IPS-15b (cell line): ENCODE measurements around the gene VNN1.
"Not testable (repeated sequence)": the region's sequence is repeated elsewhere in the genome, so short reads cannot be mapped to it uniquely, and the experiment has no call there.

ENCODE experiments used
- H3K27me3 ChIP-seq: one replicate; pipeline ENCODE4 v1.6.1; 2013; ENCODE audit warnings: low read length; ENCODE audit not compliant: control insufficient read depth, insufficient read depth
- H3K36me3 ChIP-seq: one replicate; pipeline ENCODE4 v1.6.1; 2013; ENCODE audit warnings: low read length; ENCODE audit not compliant: control insufficient read depth, insufficient read depth
- H3K4me1 ChIP-seq: one replicate; pipeline ENCODE4 v1.6.1; 2013; ENCODE audit warnings: mild to moderate bottlenecking, low read length; ENCODE audit not compliant: control insufficient read depth, insufficient read depth
- H3K4me3 ChIP-seq: one replicate; pipeline ENCODE4 v1.5.1; 2013; ENCODE audit warnings: low read depth, low read length
- H3K9ac ChIP-seq: one replicate; pipeline ENCODE4 v1.6.1; 2013; ENCODE audit warnings: low read depth, mild to moderate bottlenecking, low read length
- H3K9me3 ChIP-seq: one replicate; pipeline ENCODE4 v1.6.1; 2013; ENCODE audit warnings: mild to moderate bottlenecking, low read length; ENCODE audit not compliant: control insufficient read depth, insufficient read depth

The VNN1 gene

GRCh38 chr6:132635288-132635687 lies 78.6 kb downstream of the VNN1 start:
- H3K36me3 ChIP-seq, H3K27me3 ChIP-seq: not testable (repeated sequence)

GRCh38 chr6:132634796-132635195 lies 79.1 kb downstream of the VNN1 start:
- no peaks in the 10 kb centered on the region for H3K4me1 ChIP-seq
- no peaks in the 10 kb centered on the region for H3K27me3 ChIP-seq
- H3K9ac ChIP-seq, result no peak overlapping the region
- H3K9me3 ChIP-seq, result no peaks in the 10 kb centered on the region
- no peaks in the 10 kb centered on the region for H3K36me3 ChIP-seq
- H3K4me3 ChIP-seq, result no peak overlapping the region

More at GRCh38 chr6:132635288-132635687, 78.6 kb downstream of the VNN1 start:
- H3K9me3 ChIP-seq, H3K9ac ChIP-seq, H3K4me1 ChIP-seq, H3K4me3 ChIP-seq: not testable (repeated sequence)

GRCh38 chr6:132633362-132633761 lies 80.5 kb downstream of the VNN1 start:
- no peaks in the 10 kb centered on the region for H3K27me3 ChIP-seq
- no peaks in the 10 kb centered on the region for H3K4me1 ChIP-seq
- H3K9ac ChIP-seq, result no peak overlapping the region
- H3K36me3 ChIP-seq, result no peaks in the 10 kb centered on the region
- H3K9me3 ChIP-seq, result no peaks in the 10 kb centered on the region
- no peak overlapping the region for H3K4me3 ChIP-seq
